ENCODE results near the gene CHADL.

Gene CHADL

GRCh38 chr22:41229730-41230400 lies 10.9 kb downstream of the CHADL start:
- peak in 3 of 14 donors; percentile 24 to 43 (median 30) for DNase-seq

DNA sequence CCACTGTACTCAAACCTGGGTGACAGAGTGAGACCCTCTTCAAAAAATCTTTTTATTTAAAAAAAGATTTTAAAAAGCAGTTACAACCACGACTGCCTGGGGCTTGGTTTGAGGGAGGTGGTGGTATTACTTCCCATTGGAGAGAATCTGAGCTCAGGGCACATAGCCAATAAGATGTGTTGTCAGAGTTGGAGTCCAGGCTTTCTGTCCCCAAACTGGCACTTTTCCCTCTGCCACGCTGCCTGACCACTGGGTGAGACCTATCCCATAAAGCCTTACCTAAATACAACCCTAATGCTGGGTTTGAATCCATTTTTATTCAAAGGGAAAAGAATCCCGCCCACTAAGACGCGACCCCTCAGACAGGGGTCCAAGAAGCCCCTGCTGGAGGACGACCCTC lies 11.5 kb downstream of the CHADL start:
- DNase-seq: no peak

- peak in 4 of 14 donors; percentile 24 to 41 (median 40) for DNase-seq
These were observed 13.7 kb downstream of the CHADL start for GRCh38 chr22:41226723-41227655.

DNA sequence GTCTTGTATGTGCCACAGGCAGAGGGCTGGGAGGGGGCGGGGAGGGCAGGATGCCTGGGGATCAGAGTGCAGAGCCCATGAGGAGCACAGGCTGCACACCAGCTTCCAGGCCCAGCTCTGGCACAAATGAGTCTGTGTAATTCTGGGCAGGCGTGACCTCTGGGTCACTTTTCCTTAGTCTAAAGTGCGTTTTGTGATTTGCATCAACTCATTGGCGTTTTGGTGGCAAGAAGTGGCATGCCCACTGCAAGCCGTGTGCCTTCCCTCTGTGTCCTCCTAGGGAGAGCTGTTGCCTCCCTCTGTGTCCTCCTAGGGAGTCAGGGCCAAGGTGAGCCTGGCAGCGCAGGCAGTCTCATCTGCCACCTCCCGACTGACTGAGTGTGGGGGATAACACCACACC lies 17.2 kb downstream of the CHADL start:
- DNase-seq: no peak

DNA sequence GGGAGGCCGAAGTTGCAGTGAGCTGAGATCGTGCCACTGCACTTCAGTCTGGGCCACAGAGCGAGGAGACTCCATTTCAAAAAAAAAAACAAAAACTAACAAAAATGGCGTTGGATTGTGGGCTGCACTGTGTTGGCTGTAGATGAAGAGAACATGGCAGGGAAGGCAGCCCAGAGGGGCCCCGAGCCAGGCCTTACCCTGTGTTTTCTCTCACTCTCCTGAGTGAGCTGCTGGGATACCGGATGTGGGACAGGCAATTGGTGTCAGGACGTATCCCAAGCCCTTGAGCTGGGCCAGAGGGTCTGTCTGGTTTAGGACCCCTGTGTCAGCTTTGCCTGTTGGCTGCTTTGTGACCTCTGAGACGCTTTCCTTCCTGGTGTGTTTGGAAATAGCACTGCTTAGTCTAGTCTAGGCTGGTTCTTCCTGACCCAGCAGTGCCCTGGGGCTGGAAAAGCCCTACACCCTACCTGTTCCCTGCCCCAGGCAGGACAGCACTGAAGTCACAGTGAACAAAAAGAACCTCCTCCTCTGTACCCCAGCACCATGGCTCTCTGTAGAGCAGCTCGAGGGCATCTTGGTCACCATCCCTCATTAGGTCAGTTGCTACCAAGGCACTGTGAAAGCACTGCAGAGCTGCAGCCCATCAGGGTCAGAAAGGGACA lies 17.8 kb downstream of the CHADL start:
- peak in 2 of 14 donors; percentile 14 to 27 for DNase-seq

DNA sequence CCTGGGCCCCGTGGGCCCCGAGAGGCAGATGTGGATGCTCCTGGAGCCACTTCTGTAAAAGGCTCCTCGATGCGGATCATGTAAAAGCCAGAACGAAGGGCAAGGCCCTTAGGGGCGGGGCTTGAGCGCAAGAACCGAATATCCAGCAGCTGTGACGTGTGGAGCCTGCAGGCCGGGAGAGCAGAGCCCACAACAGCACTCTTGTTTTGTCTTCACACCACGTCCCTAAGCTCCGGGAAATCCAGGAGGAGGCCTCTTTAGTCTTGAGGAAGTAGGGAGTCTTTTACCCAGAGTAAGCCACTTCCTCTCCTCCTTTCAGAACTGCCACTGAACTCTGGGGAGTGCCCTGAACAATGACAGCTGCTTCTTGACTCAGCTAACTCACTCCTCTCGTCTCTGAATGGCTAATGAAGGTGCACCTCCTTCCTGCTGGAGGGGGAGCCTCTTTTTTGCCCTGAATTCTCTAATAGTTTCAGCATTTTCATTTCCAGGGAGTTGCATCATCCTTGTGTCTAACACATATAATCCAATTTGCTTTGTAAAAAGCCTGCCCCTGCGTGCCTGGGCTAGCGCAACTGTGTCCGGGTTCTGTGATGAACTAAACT lies 23.1 kb downstream of the CHADL start:
- peak in 8 of 14 donors; percentile 22 to 70 (median 41) for DNase-seq

- DNase-seq: peak in 1 of 14 donors; percentile 25
These were observed 23.7 kb downstream of the CHADL start for GRCh38 chr22:41216984-41217383.

GRCh38 chr22:41215926-41216325 lies 24.8 kb downstream of the CHADL start:
- DNase-seq: no peak

DNA sequence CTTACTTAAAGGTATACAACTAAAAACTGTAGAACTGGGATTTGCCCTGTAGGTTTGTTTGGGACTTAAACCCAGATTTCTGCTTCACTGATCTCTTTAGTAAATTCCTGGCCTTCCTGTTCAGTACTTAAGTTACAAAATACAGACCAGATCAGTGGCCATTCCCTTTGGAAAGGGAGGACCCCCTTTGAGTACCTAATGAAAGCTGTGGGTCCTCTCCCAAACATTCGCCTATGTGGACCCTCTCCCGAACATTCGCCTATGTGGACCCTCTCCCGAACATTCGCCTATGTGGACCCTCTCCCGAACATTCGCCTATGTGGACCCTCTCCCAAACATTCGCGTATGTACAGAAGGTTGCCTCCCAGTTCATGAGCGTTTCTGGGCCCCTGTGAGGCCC lies 25.3 kb downstream of the CHADL start:
- no peak for DNase-seq

DNA sequence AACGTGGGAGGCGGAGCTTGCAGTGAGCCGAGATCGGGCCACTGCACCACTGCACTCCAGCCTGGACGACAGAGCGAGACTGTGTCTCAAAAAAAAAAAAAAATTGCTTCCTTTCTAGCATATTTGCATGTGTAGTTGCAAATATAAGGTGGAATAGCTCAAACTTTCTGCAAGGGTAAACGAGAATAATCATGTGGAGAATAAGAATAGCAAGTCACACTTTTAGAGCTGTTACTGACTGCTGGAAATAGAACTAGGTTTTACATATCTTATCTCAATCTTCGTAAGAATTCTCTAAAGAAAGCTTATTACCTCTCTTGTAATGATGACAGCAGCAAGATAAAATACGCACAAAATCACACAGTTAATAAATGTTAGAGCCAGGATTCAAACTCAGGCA lies 34.0 kb downstream of the CHADL start:
- no peak for DNase-seq

DNA sequence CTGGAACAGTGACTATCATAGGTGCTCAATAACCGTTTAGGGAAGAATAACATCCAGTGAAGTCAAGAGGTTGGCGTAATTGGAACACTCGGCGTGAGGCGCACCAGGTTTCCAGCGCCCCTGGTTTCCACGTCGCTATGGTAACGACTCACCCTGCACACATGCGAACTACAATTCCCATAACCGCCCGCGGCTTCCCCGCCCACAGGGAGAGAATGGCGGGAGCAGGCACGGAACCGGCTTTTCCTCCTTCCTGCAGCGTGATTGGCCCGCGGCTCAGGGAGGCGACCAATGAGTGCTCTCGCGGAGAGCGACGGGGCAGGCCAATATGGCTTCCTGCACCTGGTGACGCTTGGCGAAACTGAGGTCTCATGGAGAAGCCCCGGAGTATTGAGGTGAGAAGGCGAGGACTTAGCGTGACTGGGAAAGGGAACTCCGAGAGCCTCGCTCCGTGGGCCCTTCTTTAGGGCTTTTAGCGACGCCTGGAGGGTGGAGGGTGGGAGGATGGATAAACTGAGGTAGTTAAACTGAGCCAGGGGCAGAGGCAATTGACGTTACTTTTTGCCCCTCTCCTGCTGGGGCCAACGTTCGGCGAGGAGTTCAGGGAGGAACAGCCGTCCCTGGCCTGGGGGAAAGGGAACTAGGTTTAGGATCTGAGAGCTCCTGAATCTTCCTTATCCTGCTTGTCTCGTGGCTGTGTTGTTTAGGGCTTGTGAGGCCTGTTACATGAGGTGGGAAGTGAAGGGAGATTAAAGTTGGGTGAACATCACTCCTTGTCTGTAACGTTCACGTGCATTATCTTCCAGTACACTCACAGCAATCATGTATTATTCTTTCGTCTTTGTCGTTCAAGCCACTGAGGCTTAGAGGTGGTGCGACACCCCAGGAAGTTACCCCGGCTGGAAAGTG lies 35.5 kb downstream of the CHADL start, which contains the start of gene L3MBTL2:
L3MBTL2 (plus strand) TSS at position 321 of the 909 bp plus-strand sequence; CDS start at position 372, 51 bp downstream.
- peak; percentile 52 to 97 (median 95) for DNase-seq

GRCh38 chr22:41204066-41204465 lies 36.7 kb downstream of the CHADL start:
- DNase-seq: no peak

DNA sequence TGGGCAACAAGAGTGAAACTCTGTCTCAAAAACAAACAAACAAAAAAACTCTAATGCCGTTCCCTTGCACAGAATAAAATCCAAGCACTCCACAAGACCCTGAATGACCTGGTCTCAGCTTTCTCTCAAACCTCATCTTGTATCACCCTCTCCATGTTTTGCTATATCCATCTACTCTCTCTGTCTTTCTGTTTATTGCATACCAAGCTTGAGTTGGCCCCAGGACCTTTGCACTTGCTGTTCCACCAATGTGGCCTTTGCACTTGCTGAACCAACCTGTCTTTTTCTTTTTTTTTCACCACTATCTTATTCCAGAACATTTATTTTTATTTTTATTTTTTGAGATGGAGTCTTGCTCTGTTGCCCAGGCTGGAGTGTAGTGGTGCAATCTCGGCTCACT lies 37.6 kb downstream of the CHADL start:
- no peak for DNase-seq

DNA sequence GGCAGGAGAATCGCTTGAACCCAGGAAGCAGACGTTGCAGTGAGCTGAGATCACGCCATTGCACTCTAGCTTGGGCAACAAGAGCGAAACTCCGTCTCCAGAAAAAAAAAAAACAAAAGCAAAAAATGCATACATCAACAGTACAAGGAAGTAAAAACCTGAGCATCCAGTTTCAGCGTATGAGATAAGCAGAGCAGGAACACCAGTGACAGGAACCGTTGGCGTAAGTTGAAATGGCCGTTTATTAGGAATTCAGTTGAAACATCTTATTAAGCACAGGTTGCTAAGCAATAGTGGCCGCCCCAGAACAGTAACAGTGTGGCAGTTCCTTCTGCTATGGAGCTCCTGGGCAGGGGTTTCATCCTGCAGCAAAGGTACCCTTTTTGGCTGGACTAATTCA lies 39.6 kb downstream of the CHADL start:
- no peak for DNase-seq

- DNase-seq: no peak
These were observed 42.6 kb downstream of the CHADL start for GRCh38 chr22:41198027-41198580.

- DNase-seq: peak in 13 of 14 donors; percentile 47 to 89 (median 74)
These were observed 43.4 kb downstream of the CHADL start for GRCh38 chr22:41197038-41197972.

- DNase-seq: no peak
These were observed 46.9 kb downstream of the CHADL start for GRCh38 chr22:41193829-41194228.

- no peak for DNase-seq
These were observed 49.3 kb downstream of the CHADL start for GRCh38 chr22:41191467-41191866.

DNA sequence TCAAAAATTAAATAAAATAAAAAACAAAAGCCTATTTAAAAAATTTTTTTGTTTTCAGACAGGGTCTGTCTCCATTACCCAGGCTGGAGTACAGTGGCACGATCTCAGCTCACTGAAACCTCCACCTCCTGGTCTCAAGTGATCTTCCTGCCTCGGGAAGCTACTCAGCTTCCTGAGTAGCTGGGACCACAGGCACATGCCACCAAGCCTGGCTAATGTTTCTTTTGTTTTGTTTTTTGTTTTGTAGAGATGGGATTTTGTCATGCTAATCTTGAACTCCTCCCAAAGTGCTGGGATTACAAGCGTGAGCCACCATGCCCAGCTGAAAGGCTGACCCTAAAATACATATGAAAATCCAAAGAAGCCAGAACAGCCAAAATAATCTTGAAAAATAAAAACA lies 56.1 kb downstream of the CHADL start:
- DNase-seq: no peak

Measured in C1 segment of cervical spinal cord (tissue), 14 donors.